22Rv1 (cell line): Measurements from ENCODE around the gene SLC12A7.

Experiments
- CTCF ChIP-seq: fragments of 450-650 bp; IDR thresholded peaks from 2 replicates; pipeline ENCODE4 v1.5.1; 2017; ENCODE audit warnings: mild to moderate bottlenecking
- ZFX ChIP-seq: fragments of 450-650 bp; IDR thresholded peaks from 2 replicates; pipeline ENCODE4 v1.6.1; 2017; ENCODE audit warnings: antibody characterized with exemption, borderline replicate concordance

- TF ChIP-seq CTCF (no peak), ZFX (no peak)
Observed at GRCh38 chr5:1021136-1021968, 90.5 kb downstream of the SLC12A7 start.
